Activated T-cell treated with anti-CD3 and anti-CD28 coated beads for 1 hour (primary cell): Measurements from ENCODE around the gene SLC22A7.

Experiments used
- DNase-seq: peaks from one replicate; pipeline ENCODE4 v3.0.0-alpha.2; 2020; ENCODE audit warnings: low read depth

Gene SLC22A7

DNA sequence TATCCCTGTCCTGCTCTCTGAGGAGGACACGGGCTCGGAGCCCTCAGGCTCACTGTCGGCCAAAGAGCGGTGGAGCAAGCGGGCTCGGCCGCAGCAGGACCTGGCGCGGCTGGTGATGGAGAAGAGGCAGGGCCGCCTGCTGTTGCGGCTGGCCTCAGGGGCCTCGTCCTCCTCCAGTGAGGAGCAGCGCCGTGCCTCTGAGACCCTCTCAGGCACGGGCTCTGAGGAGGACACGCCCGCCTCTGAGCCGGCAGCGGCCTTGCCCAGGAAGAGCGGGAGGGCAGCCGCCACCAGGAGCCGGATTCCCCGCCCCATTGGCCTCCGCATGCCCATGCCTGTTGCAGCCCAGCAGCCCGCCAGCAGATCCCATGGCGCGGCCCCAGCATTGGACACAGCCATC, 14.2 kb upstream of the SLC22A7 start:
- DNase-seq: no peak

GRCh38 chr6:43284991-43285781, 12.9 kb upstream of the SLC22A7 start:
- no peak for DNase-seq

DNA sequence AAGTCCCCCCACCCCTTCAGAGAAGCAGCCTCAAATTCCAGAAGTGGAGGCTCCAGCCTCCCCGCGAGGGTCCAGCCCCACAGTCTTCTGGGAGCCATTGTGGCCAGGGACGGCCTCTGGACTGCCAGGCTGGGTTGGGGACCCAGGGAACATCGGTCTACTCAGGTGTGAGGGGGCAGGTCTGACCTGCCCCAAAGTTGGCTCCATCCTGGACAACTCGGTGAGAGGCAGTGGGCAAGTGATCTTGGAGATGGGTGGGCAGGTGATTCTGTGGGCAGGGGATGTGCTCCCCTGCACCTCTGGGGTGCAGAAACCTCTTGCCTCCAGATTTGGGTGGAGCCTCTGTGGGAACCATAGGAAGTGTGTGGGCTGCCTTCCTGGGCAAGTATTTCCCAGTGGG, 12.2 kb upstream of the SLC22A7 start:
- no peak for DNase-seq

DNA sequence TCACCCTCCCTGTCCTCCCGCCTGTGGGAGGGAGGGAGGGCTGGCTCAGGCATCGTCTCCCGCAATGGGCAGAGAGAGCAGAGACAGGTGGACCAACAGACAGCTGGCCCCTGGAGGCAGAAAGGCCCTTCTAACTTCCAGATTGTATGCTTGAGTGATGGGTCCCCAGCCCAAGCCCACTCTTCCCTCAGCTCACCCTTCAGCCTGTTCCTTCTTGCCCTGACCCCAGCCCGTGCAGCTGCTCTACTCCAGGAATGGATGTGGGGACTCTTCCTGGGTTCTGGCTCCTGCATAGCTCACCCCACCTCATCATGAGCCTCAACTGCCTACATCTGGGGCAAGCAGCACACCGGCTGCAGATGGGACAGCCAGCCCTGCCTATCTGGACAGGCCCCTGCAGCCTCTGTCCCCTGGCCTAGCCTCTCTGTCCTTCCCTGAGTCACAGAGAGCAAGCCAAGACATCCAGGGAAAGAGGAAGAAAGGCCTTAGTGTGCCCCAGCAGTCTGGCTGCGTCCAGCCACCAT, 11.5 kb upstream of the SLC22A7 start:
- DNase-seq: no peak

DNA sequence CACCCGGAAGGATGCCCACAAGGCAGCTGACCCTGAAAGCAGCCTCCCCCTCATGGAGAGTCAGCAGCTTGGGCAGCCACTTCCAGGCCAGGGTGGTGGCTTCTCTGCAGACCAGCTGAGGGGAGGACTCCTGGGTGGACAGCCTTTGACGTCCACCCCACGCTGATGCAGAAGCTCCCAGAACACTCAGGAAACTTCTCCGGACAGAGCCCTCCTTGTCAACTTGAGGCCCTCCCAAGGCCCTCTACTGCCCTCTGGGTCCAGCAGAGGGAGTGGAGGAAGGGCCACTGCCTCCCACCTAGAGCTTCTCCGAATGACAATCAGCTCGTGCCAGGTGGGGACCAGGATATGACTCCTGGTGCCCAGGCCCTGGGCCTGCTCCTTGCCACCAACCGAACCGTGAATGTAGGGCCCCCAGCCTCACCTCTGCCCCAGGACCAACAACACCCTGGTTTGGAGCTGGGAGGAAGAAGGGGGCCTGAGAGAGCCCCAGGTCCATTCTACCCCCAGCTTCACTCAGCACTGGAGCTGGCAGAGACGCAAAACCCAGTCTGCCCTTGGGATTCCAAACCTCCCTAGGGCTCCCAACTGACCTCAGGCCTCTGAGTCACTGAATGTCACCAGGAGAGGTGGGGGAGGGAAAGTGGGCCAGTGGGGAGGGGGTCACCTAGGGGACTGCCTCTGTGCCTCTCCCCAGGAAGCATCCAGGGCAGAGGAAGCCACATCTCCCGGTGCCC, 10.9 kb upstream of the SLC22A7 start:
- no peak for DNase-seq

DNA sequence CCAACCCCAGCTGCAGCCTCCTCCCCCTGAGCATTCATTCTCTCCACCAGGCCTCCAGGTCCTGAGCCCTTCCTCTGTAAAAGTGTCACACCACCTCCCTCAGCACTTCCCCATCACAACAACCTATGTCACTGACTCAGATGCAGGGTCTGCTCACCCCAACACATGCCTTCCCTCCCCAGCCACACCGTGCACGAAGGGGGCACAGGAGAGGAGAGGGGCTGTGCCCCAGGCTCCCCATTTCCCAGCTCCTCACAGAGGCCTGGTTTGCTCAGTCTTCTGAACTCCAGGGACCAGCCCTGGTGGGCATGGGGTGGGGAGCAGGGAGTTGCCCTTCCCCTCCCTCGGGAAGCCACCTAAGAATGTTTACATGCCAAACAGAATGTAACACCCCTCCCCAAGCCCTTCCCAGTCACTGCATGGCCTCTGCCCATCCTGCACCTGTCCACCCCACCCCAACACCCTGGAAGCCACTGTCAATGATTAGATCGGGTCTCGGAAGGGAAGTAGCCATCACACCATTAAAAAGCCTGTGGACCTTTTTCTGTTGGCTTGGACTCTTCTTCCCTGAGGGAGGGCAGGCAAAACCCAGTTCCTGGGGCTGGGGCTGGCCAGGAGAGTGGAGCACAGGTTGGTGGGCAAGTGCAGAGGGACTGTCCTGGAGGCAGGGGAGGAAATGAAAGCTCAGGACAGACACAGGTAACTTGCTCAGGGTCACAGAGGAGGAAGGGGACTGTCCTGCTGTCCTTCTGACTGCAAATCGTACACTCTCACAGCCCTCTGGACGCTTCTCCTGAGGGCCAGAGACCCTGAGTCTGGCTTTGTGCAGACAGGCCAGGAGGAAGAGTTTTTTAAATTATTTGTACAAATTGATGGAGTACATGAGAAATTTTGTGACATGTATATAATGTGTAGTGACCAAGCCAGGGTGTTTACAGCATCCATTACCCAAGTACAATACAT, 10.1 kb upstream of the SLC22A7 start:
- DNase-seq: no peak

DNA sequence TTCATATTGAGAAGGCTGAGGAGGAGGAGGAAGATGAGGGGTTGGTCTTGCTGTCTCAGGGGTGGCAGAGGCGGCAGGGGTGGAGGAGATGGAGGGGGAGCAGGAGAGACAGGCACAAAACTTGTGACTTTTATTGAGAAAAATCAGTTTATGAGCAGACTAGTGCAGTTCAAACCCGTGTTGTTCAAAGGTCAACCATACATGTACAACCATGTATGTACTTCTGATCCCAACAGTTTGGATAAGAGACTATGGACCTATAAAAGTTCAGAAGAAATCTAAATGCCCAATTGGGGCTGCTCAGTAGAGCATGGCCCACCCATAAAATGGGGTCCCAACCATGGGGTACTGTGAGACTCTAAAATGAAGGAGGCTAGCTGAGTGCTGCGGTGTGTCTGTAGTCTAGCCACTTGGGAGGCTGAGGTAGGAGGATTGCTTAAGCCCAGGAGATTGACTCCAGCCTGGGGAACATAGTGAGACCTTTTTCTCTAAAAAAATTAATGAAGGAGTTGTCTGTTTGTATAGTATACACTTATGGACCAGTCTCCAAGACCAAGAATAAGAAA, 7.6 kb upstream of the SLC22A7 start:
- no peak for DNase-seq

DNA sequence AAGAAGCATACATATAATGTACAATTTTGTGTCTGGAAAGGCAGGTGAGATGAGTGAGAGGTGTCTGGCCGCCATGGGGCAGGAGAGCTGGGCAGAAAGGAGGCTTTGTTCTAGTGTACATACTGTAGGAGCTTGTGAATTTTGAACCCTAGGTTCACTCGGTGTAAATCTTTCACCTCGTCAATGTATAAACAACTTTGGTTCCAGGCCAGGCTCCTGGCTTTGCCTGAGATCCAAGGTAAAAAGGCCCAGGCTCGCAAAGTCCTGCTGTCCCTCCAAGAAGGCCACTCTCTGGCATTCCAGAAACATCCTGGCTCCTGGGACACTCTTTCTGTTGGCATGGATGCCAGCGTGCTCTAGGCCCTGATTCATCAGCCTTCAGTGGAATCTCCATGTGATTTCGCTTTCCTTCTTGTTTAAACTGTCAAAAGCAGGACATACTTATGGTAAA, 7.1 kb upstream of the SLC22A7 start:
- no peak for DNase-seq

DNA sequence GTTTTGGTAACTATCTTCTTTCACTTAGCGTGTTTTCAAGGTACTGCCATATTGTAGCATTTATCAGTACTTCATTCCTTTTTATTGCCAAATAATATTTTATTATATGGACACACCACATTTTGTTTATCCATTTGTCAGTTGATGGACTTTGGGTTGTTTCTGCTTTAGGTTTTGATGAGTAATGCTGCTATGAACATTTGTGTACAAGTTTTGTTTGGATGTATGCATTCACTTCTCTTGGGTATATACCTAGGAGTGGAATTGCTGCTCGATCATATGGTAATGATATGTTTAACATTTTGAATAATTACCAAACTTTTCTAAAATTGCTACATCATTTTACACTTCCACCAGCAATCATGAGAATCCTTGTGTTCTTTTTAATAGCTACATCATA, 6.4 kb upstream of the SLC22A7 start:
- DNase-seq: no peak

- DNase-seq: no peak
These were observed 5.7 kb upstream of the SLC22A7 start for GRCh38 chr6:43292341-43292740.

DNA sequence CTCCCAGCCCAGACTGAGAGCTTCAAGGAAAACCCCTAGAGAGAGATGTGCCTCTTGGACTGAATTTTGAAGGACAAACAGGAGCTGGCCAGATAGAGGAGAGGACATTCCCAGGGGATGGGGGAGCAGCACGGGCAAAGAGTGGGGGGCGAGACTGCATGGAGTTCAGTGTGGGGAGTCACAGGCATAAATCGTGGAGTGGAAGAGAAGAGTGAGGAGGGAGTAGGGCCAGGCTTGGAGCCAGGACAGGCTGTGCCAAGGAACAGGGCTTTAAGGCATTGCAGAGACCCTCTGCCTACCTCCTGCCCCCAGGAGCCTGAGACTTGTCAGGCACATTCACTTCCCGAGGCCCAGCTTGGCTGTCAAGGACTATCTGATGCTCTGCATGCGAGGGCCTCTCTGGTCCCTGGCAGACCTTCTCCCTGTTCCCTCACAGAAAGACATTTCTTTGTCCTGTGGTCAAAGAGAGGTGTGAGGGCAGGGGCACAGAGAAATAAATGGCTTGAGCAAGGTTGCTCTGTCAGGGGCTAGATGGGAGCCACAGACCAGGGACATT, 5.2 kb upstream of the SLC22A7 start:
- no peak for DNase-seq

- no peak for DNase-seq
These were observed 4.4 kb upstream of the SLC22A7 start for GRCh38 chr6:43293698-43294097.

DNA sequence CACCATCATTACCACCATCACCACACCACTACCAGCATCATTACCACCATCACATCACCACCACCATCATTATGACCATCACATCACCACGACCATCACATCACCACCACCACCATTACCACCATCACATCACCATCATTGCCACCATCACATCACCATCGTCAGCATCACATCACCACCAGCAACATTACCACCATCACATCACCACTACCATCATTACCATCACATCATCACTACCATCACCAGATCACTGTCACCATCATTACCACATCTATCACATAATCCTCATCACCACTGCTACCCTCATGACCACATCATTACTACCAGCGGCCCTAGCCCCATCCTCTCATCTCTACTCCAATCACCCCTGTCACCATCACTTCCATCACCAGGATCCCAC, 3.5 kb upstream of the SLC22A7 start:
- no peak for DNase-seq

DNA sequence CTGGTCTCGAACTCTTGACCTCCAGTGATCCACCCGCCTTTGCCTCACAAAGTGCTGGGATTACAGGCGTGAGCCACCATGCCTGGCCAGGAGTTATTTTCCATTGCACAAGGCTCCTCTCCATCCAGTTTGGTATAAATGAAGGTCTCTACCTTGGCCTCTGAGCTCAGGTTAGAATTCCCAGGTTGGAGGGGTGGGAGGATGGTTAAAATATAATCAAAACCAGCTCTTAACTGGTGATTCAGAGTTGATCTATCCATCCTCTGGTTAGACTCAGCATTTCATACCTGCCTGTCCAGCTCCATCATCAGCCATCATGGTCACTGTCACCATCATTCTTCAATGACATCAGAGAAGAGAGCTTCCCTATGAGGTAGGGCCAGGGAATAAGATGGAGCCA, 2.6 kb upstream of the SLC22A7 start:
- no peak for DNase-seq

GRCh38 chr6:43296780-43297497, 1.1 kb upstream of the SLC22A7 start:
- no peak for DNase-seq

GRCh38 chr6:43298565-43299337, 691 bp downstream of the SLC22A7 start:
- no peak for DNase-seq

- DNase-seq: no peak
These were observed 1.6 kb downstream of the SLC22A7 start for GRCh38 chr6:43299338-43300293.

- no peak for DNase-seq
These were observed 3.2 kb downstream of the SLC22A7 start for GRCh38 chr6:43301081-43301870.
